BLaER1 (cell line): Measurements from ENCODE around the gene WTIP.

Experiments
- H3K27ac ChIP-seq: shearing (Covaris generic); formaldehyde crosslinking; 2 replicates; pipeline ENCODE4 v1.8.1; 2022
- H3K27me3 ChIP-seq: shearing (Covaris generic); formaldehyde crosslinking; 2 replicates; pipeline ENCODE4 v1.8.1; 2022
- H3K36me3 ChIP-seq: shearing (Covaris generic); formaldehyde crosslinking; 2 replicates; pipeline ENCODE4 v1.8.1; 2022
- H3K4me1 ChIP-seq: shearing (Covaris generic); formaldehyde crosslinking; 2 replicates; pipeline ENCODE4 v1.8.1; 2022
- H3K4me2 ChIP-seq: shearing (Covaris generic); formaldehyde crosslinking; 2 replicates; pipeline ENCODE4 v1.8.1; 2022
- H3K4me3 ChIP-seq: shearing (Covaris generic); formaldehyde crosslinking; 2 replicates; pipeline ENCODE4 v1.8.1; 2022
- H3K9ac ChIP-seq: shearing (Covaris generic); formaldehyde crosslinking; 2 replicates; pipeline ENCODE4 v1.8.1; 2022
- H3K9me3 ChIP-seq: shearing (Covaris generic); formaldehyde crosslinking; 2 replicates; pipeline ENCODE4 v1.8.1; 2022
- H4K20me1 ChIP-seq: shearing (Covaris generic); formaldehyde crosslinking; 2 replicates; pipeline ENCODE4 v1.8.1; 2022
- Cebpa-rat ChIP-seq: shearing (Covaris generic); IDR thresholded peaks from 2 replicates; pipeline ENCODE4 v1.8.1; 2022

WTIP gene

GRCh38 chr19:34479396-34479795 is 2.2 kb upstream of the WTIP start:
- Histone ChIP-seq H3K4me2 (no peak overlapping the region), H4K20me1 (no peaks in the 10 kb centered on the region), H3K4me3 (no peak overlapping the region), H3K9me3 (peaks cover 19% of the 10 kb centered on the region), H3K27ac (no peak overlapping the region), H3K27me3 (no peaks in the 10 kb centered on the region), H3K9ac (no peak overlapping the region), H3K36me3 (peaks cover 15% of the 10 kb centered on the region), H3K4me1 (no peaks in the 10 kb centered on the region)
- no peak for TF ChIP-seq Cebpa-rat

- Histone ChIP-seq H3K27me3 (no peaks in the 10 kb centered on the region), H3K4me3 (no peak overlapping the region), H3K4me2 (no peak overlapping the region), H3K9me3 (peaks cover 19% of the 10 kb centered on the region), H3K36me3 (peaks cover 9% of the 10 kb centered on the region; the same call in 1 of the 2 replicates), H3K9ac (no peak overlapping the region), H3K4me1 (no peaks in the 10 kb centered on the region), H4K20me1 (no peaks in the 10 kb centered on the region), H3K27ac (no peak overlapping the region)
- TF ChIP-seq Cebpa-rat: no peak
Measured at GRCh38 chr19:34480491-34480890, 1.1 kb upstream of the WTIP start.

- Histone ChIP-seq H3K9me3 (peaks cover 19% of the 10 kb centered on the region), H4K20me1 (no peaks in the 10 kb centered on the region), H3K36me3 (peaks cover 6% of the 10 kb centered on the region; the same call in 1 of the 2 replicates), H3K4me3 (no peak overlapping the region), H3K4me2 (no peak overlapping the region), H3K27ac (no peak overlapping the region), H3K9ac (no peak overlapping the region), H3K27me3 (no peaks in the 10 kb centered on the region), H3K4me1 (no peaks in the 10 kb centered on the region)
- no peak for TF ChIP-seq Cebpa-rat
Measured at GRCh38 chr19:34481861-34482379, 362 bp downstream of the WTIP start.

- Histone ChIP-seq H3K27ac (no peak overlapping the region), H4K20me1 (no peaks in the 10 kb centered on the region), H3K4me1 (no peaks in the 10 kb centered on the region), H3K9me3 (peaks cover 19% of the 10 kb centered on the region), H3K36me3 (peaks cover 6% of the 10 kb centered on the region; the same call in 1 of the 2 replicates), H3K4me3 (no peak overlapping the region), H3K4me2 (no peak overlapping the region), H3K9ac (no peak overlapping the region), H3K27me3 (no peaks in the 10 kb centered on the region)
- no peak for TF ChIP-seq Cebpa-rat
Measured at GRCh38 chr19:34482380-34483250, 1.1 kb downstream of the WTIP start.

GRCh38 chr19:34484328-34484727 is 2.8 kb downstream of the WTIP start:
- Histone ChIP-seq H3K9me3 (peaks cover 19% of the 10 kb centered on the region), H3K36me3 (peaks cover 6% of the 10 kb centered on the region; the same call in 1 of the 2 replicates), H4K20me1 (no peaks in the 10 kb centered on the region), H3K4me3 (no peak overlapping the region), H3K27me3 (no peaks in the 10 kb centered on the region), H3K27ac (no peak overlapping the region), H3K4me2 (no peak overlapping the region), H3K4me1 (no peaks in the 10 kb centered on the region), H3K9ac (no peak overlapping the region)
- TF ChIP-seq Cebpa-rat: no peak

- no peak for TF ChIP-seq Cebpa-rat
- H3K27me3 ChIP-seq: no peaks in the 10 kb centered on the region
- no peak overlapping the region for H3K4me2 ChIP-seq
- no peak overlapping the region for H3K27ac ChIP-seq
- H3K4me1 ChIP-seq: no peaks in the 10 kb centered on the region
- no peaks in the 10 kb centered on the region for H3K36me3 ChIP-seq
- H3K4me3 ChIP-seq: no peak overlapping the region
- no peaks in the 10 kb centered on the region for H4K20me1 ChIP-seq
- H3K9ac ChIP-seq: no peak overlapping the region
- H3K9me3 ChIP-seq: peaks cover 18% of the 10 kb centered on the region
Measured at GRCh38 chr19:34485831-34486230, 4.3 kb downstream of the WTIP start.

GRCh38 chr19:34487651-34488051 is 6.1 kb downstream of the WTIP start:
- Histone ChIP-seq H3K27me3 (no peaks in the 10 kb centered on the region), H3K9ac (no peak overlapping the region), H3K27ac (no peak overlapping the region), H3K4me2 (no peak overlapping the region), H3K4me3 (no peak overlapping the region), H3K9me3 (0 out of 2 replicates have a peak, but pooled peaks cover 2% of the 10 kb centered on the region), H3K4me1 (no peaks in the 10 kb centered on the region), H4K20me1 (no peaks in the 10 kb centered on the region), H3K36me3 (no peaks in the 10 kb centered on the region)
- no peak for TF ChIP-seq Cebpa-rat

- Histone ChIP-seq H3K27me3 (no peaks in the 10 kb centered on the region), H3K27ac (no peak overlapping the region), H3K36me3 (peaks cover 8% of the 10 kb centered on the region; the same call in 1 of the 2 replicates), H3K4me1 (no peaks in the 10 kb centered on the region), H3K4me2 (no peak overlapping the region), H4K20me1 (no peaks in the 10 kb centered on the region), H3K9ac (no peak overlapping the region), H3K9me3 (no peaks in the 10 kb centered on the region), H3K4me3 (no peak overlapping the region)
- no peak for TF ChIP-seq Cebpa-rat
Measured at GRCh38 chr19:34489175-34489574, 7.6 kb downstream of the WTIP start.

GRCh38 chr19:34490141-34490766 is 8.7 kb downstream of the WTIP start:
- no peak overlapping the region for H3K27ac ChIP-seq
- no peak overlapping the region for H3K4me2 ChIP-seq
- no peaks in the 10 kb centered on the region for H4K20me1 ChIP-seq
- no peak for TF ChIP-seq Cebpa-rat
- no peak overlapping the region for H3K4me3 ChIP-seq
- H3K9me3 ChIP-seq: no peaks in the 10 kb centered on the region
- peaks cover 8% of the 10 kb centered on the region; the same call in 1 of the 2 replicates for H3K36me3 ChIP-seq
- H3K9ac ChIP-seq: no peak overlapping the region
- no peaks in the 10 kb centered on the region for H3K4me1 ChIP-seq
- H3K27me3 ChIP-seq: no peaks in the 10 kb centered on the region
